ENCODE data around the gene XIRP2.

DNA sequence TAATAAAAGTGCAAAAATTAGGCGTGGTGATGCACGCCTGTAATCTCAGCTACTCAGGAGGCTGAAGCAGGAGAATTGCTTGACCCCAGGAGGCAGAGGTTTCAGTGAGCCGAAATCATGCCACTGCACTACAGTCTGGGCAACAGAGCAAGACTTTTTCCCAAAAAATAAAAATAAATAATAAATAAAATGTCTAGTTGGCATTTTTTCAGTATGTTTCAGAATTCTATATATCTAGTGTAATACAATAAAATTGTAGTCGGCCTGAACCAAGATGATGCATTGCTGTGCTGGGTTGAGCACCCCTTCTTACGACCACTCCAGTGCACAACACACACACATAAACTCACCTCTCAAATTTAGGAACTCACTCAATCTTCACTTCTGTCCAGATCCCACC is 108.2 kb downstream of the XIRP2 start:
- TF ChIP-seq TAF1 (IDR thresholded peaks at IDR 0.05; ENCODE audit: low read depth, low read length), result no peak
- no peak for TF ChIP-seq POLR2A (IDR thresholded peaks at IDR 0.05; ENCODE audit: low read depth, low read length)
- no peak for TF ChIP-seq POLR2AphosphoS5 (IDR thresholded peaks at IDR 0.05; ENCODE audit: low read depth, low read length)
- TF ChIP-seq PAX5 (IDR thresholded peaks at IDR 0.05; ENCODE audit: insufficient read depth, low read length, severe bottlenecking), result no peak
- no peak for TF ChIP-seq SPI1 (IDR thresholded peaks at IDR 0.05; ENCODE audit: low read depth, low read length)

All from GM12891 (cell line).